CD4-positive, alpha-beta T cell treated with Interleukin-15 for 4 hours (primary cell): ENCODE data around the gene RBM38.
"Not testable (repeated sequence)": the region's sequence is repeated elsewhere in the genome, so short reads cannot be mapped to it uniquely, and the experiment has no call there.

Source experiments
- DNase-seq: peaks from one replicate; pipeline ENCODE4 v3.0.0-alpha.2; 2020; ENCODE audit warnings: low spot score

Gene RBM38

GRCh38 chr20:57390604-57391438, at the start of gene RBM38:
TSS of gene RBM38 (plus strand) at chr20:57391396. CDS start at chr20:57391582, 186 bp downstream.
- peak; percentile 67 for DNase-seq

- no peak for DNase-seq
These were observed 49.5 kb upstream of the RBM38 start for GRCh38 chr20:57341663-57342062.

- no peak for DNase-seq
These were observed 48.4 kb upstream of the RBM38 start for GRCh38 chr20:57342829-57343228.

- DNase-seq: peak; percentile 64
These were observed 44.7 kb upstream of the RBM38 start for GRCh38 chr20:57346477-57346876.

GRCh38 chr20:57347393-57347792, 43.8 kb upstream of the RBM38 start:
- DNase-seq: no peak

- DNase-seq: not testable (repeated sequence)
These were observed 42.8 kb upstream of the RBM38 start for GRCh38 chr20:57348200-57348921.

- DNase-seq: not testable (repeated sequence)
These were observed 42.1 kb upstream of the RBM38 start for GRCh38 chr20:57348922-57349574.

GRCh38 chr20:57350081-57350710, 41.0 kb upstream of the RBM38 start:
- DNase-seq: no peak

GRCh38 chr20:57350726-57351041, 40.5 kb upstream of the RBM38 start:
- not testable (repeated sequence) for DNase-seq

GRCh38 chr20:57351042-57351783, 40.0 kb upstream of the RBM38 start, which contains the start of gene RAE1:
TSS of gene RAE1 (plus strand) at chr20:57351255. CDS start at chr20:57354039, 2,784 bp downstream.
- DNase-seq: peak; percentile 89

GRCh38 chr20:57352305-57352704, 38.9 kb upstream of the RBM38 start:
- DNase-seq: no peak

GRCh38 chr20:57353351-57353750, 37.8 kb upstream of the RBM38 start:
- DNase-seq: no peak

GRCh38 chr20:57361517-57361916, 29.7 kb upstream of the RBM38 start:
- DNase-seq: no peak

GRCh38 chr20:57364451-57364850, 26.7 kb upstream of the RBM38 start:
- no peak for DNase-seq

GRCh38 chr20:57369596-57369995, 21.6 kb upstream of the RBM38 start:
- no peak for DNase-seq

GRCh38 chr20:57370316-57370715, 20.9 kb upstream of the RBM38 start:
- no peak for DNase-seq

- DNase-seq: no peak
These were observed 19.8 kb upstream of the RBM38 start for GRCh38 chr20:57371363-57371762.

GRCh38 chr20:57372157-57372556, 19.0 kb upstream of the RBM38 start:
- DNase-seq: no peak

- DNase-seq: no peak
These were observed 18.4 kb upstream of the RBM38 start for GRCh38 chr20:57372581-57373350.

- no peak for DNase-seq
These were observed 16.8 kb upstream of the RBM38 start for GRCh38 chr20:57374343-57374930.
